IPS DF 6.9 (cell line): ENCODE data around the gene RABGAP1L.
"Not testable (repeated sequence)": the region's sequence is repeated elsewhere in the genome, so short reads cannot be mapped to it uniquely, and the experiment has no call there.

Source experiments
- DNase-seq: peaks from one replicate; pipeline ENCODE4 v3.0.0-alpha.2; 2013; ENCODE audit warnings: low read depth, low spot score
- H3K27ac ChIP-seq: one replicate; pipeline ENCODE4 v1.5.1; 2013; ENCODE audit warnings: low read length, control low read depth
- H3K27me3 ChIP-seq: 2 replicates; pipeline ENCODE4 v1.6.1; 2013; ENCODE audit warnings: mild to moderate bottlenecking, low read length; ENCODE audit not compliant: control insufficient read depth, insufficient read depth
- H3K36me3 ChIP-seq: 2 replicates; pipeline ENCODE4 v1.6.1; 2013; ENCODE audit warnings: low read length; ENCODE audit not compliant: control insufficient read depth, insufficient read depth
- H3K4me1 ChIP-seq: 2 replicates; pipeline ENCODE4 v1.6.1; 2013; ENCODE audit warnings: low read length; ENCODE audit not compliant: control insufficient read depth, insufficient read depth
- H3K4me3 ChIP-seq: 2 replicates; pipeline ENCODE4 v1.5.1; 2013; ENCODE audit warnings: mild to moderate bottlenecking, low read length
- H3K9me3 ChIP-seq: 2 replicates; pipeline ENCODE4 v1.6.1; 2013; ENCODE audit warnings: low read length, inconsistent platforms; ENCODE audit not compliant: control insufficient read depth, insufficient read depth
- WGBS: extraction: QIAGEN DNeasy Blood & Tissue Kit; methylation state at CpG from one replicate; pipeline ENCODE4 v1.1.7; 2013; ENCODE audit warnings: mixed read lengths, missing lambda C conversion rate; ENCODE audit not compliant: insufficient read length, insufficient coverage; 5-methylcytosine and 5-hydroxymethylcytosine counted together

Gene RABGAP1L

DNA sequence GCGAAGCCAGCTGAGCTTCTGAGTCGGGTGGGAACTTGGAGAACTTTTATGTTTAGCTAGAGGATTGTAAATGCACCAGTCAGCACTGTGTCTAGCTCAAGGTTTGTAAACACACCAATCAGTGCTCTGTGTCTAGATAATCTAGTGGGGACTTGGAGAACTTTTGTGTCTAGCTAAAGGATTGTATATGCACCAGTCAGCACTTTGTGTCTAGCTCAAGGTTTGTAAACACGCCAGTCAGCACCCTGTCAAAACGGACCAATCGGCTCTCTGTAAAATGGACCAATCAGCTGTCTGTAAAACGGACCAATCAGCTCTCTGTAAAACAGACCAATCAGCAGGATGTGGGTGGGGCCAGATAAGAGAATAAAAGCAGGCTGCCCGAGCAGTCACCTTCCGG lies 552.5 kb downstream of the RABGAP1L start:
- not testable (repeated sequence) for DNase-seq, H3K9me3 ChIP-seq, H3K4me3 ChIP-seq, H3K27me3 ChIP-seq, H3K27ac ChIP-seq, H3K36me3 ChIP-seq, H3K4me1 ChIP-seq
- no CpG with 5 or more reads among the region's 8 CpGs for WGBS

DNA sequence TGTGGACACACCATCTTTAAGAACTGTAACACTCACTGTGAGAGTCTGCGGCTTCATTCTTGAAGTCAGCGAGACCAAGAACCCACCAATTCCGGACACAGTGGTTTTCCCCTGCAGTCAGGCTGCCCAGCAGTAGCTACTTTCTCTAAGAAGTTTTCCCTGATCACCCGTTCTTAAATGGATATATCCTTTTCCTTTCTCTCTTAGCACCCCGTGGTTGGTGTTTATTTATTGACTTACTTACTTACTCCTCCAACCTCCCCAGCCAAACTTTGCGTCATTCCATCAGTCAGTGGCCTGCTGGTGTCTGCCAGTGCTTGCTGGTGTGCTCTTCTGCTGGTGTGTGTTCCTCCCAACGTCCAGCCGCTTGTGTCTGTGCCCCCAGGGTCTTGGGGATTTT lies 553.2 kb downstream of the RABGAP1L start:
- H3K27ac ChIP-seq: no peak overlapping the region
- WGBS: no CpG with 5 or more reads among the region's 8 CpGs
- no peak overlapping the region for H3K4me3 ChIP-seq
- DNase-seq: no peak
- no peaks in the 10 kb centered on the region for H3K4me1 ChIP-seq
- H3K9me3 ChIP-seq: no peaks in the 10 kb centered on the region
- H3K36me3 ChIP-seq: no peaks in the 10 kb centered on the region
- no peaks in the 10 kb centered on the region for H3K27me3 ChIP-seq

DNA sequence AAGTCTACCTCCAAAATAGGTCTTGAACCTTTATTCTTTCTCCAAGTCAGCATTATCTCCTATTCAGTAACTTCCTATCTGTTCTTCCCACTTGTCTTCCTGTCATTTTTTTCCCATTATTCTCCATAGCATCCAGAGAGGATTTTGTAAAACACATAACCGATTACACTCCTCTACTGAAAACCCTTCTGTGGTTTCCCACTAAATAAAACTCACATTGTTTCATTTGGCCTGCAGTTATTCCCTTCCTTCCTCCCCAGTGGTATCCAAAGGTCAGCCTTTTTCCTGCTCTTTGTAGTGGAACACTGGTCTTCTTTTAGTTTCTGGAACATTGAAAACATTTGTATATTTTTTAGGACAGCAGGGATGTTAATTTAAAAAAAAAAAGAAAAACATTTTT lies 554.5 kb downstream of the RABGAP1L start:
- Histone ChIP-seq H3K4me1 (no peaks in the 10 kb centered on the region), H3K27me3 (no peaks in the 10 kb centered on the region), H3K9me3 (no peaks in the 10 kb centered on the region), H3K27ac (no peak overlapping the region), H3K4me3 (no peak overlapping the region), H3K36me3 (no peaks in the 10 kb centered on the region)
- no CpG with 5 or more reads among the region's 1 CpG for WGBS
- DNase-seq: no peak

DNA sequence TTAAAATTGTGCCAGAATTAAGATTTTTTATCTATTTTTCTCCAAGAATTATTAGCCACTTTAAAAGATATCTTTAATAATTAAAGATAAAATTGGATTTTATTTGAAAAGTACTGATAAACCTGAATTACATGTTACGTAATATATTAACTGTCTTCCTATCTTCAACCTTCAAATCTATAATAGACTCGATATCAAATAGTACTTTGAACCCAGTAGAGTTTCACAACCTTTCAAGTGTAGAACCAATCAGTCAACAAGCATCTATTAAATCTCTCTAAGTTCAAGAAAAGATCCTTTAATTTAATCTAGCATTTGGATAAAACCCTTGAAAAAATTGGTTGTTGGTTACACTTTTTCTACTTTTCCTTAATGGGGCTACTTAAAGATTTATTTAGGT lies 559.9 kb downstream of the RABGAP1L start:
- DNase-seq: no peak
- no peaks in the 10 kb centered on the region for H3K4me1 ChIP-seq
- H3K9me3 ChIP-seq: no peaks in the 10 kb centered on the region
- H3K27me3 ChIP-seq: no peaks in the 10 kb centered on the region
- H3K27ac ChIP-seq: no peak overlapping the region
- H3K36me3 ChIP-seq: no peaks in the 10 kb centered on the region
- no CpG with 5 or more reads among the region's 2 CpGs for WGBS
- no peak overlapping the region for H3K4me3 ChIP-seq

DNA sequence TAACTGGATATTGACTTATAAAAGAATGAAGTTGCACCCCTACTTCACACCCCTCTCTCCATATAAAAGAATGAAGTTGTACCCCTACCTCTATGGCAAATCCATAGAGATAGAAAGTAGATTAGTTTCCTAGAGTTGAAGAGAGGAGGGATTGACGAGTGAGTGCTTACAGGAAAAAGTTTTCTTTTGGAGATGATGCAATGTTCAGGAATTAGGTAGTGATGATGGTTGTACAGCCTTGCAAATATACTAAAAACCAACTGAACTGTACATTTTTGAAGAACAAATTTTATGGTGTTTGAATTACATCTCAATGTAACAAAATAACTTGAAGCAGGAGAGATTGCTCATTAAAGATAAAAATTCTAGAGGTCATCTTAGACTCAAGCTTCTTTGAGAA lies 561.3 kb downstream of the RABGAP1L start:
- no CpG with 5 or more reads among the region's 1 CpG for WGBS
- DNase-seq: no peak
- no peaks in the 10 kb centered on the region for H3K27me3 ChIP-seq
- no peaks in the 10 kb centered on the region for H3K36me3 ChIP-seq
- no peaks in the 10 kb centered on the region for H3K9me3 ChIP-seq
- H3K4me3 ChIP-seq: no peak overlapping the region
- no peak overlapping the region for H3K27ac ChIP-seq
- H3K4me1 ChIP-seq: no peaks in the 10 kb centered on the region

DNA sequence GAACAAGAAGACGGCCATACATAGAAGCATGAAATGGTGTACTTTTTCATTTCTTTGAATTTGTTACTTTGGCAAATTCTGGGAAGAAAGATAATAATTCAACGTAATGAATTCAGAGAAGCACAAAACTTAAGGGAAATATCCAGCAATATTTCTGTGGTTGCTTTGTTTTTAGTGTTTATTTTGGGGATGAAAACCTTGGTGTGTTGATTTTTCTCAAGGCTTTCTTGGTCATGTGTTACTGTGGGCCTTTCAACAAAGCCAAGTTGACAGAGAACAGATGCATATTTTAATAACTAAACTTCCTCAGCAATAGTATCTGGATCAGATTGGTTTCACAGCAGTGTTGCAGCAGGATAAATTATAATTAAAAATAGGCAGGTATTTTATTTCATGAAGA lies 561.9 kb downstream of the RABGAP1L start:
- no peaks in the 10 kb centered on the region for H3K36me3 ChIP-seq
- no peak for DNase-seq
- WGBS: no CpG with 5 or more reads among the region's 2 CpGs
- no peak overlapping the region for H3K4me3 ChIP-seq
- no peak overlapping the region for H3K27ac ChIP-seq
- H3K4me1 ChIP-seq: no peaks in the 10 kb centered on the region
- H3K9me3 ChIP-seq: no peaks in the 10 kb centered on the region
- H3K27me3 ChIP-seq: no peaks in the 10 kb centered on the region

DNA sequence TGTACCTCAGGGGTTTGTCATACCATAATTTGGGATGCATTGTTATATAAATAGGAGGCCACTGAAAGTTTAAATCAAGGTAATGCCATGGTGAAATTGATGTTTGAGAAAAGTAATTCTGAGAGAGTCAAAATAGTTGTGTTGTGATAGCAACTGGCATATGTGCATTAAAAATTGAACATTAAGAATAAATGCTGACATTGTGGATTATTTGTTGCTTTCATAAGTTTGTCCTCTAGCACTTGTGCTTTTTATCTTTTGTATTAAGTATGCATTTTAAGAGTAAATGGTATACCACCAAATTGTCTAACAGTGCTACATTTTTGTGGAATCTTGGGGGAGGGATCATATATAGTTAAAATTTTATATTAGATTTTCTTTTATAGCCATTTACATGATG lies 564.5 kb downstream of the RABGAP1L start:
- Histone ChIP-seq H3K4me3 (no peak overlapping the region), H3K36me3 (no peaks in the 10 kb centered on the region), H3K9me3 (no peaks in the 10 kb centered on the region), H3K27ac (no peak overlapping the region), H3K27me3 (no peaks in the 10 kb centered on the region), H3K4me1 (no peaks in the 10 kb centered on the region)
- no peak for DNase-seq

DNA sequence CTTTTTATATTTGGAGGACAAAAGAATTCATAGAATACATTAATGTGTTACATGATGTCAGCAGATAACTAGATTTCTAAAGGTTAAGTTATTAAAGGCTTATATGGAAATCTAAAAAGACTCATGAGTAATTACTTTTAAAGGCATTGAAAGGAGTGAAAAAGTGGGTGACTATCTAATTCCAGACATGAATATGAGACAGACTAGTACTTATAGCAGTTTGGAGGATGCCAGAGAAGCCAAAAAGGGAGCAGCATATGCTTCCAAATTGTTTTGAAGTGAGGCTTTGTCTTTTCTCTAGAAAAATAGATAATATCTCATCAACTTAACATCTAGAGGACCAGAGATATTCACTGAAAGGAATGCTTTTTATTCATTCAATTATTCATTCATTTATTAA lies 564.9 kb downstream of the RABGAP1L start:
- Histone ChIP-seq H3K9me3 (no peaks in the 10 kb centered on the region), H3K4me3 (no peak overlapping the region), H3K36me3 (no peaks in the 10 kb centered on the region), H3K27me3 (no peaks in the 10 kb centered on the region), H3K4me1 (no peaks in the 10 kb centered on the region), H3K27ac (no peak overlapping the region)
- DNase-seq: no peak

DNA sequence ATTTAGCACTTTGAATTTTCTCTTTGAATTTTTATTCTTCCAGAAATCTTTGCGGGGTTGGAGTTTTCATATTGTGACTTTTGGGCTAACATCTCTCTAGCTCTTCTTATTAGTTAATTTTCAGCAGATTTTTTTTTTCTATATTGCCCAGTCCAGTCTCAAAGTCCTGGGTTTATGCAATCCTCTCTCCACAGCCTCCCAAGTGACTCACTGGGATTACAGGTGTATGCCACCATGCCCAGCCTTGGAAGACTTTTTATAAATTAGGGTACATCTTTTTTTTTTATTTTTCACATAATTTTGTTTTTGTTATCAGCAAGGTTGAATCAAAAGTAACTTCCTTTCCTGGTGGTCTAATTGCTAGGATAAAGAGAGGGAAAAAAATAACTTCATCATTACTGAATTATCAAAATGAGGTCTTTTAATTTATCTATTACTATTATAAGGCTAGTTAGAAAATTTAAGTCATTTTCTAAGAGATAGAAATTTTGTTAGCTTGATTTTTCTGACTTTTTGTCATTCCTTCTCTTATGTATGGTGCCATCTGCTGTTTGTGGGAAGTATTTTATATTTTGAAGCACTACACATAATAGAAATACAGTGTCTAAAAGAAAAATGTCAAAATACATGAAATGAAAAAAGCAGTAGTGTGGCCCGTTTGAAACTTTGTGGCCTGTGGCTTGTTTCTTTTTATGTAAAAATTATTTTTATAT lies 567.0 kb downstream of the RABGAP1L start:
- H3K27ac ChIP-seq: no peak overlapping the region
- H3K36me3 ChIP-seq: no peaks in the 10 kb centered on the region
- H3K27me3 ChIP-seq: no peaks in the 10 kb centered on the region
- no peak overlapping the region for H3K4me3 ChIP-seq
- no CpG with 5 or more reads among the region's 2 CpGs for WGBS
- H3K9me3 ChIP-seq: no peaks in the 10 kb centered on the region
- H3K4me1 ChIP-seq: no peaks in the 10 kb centered on the region
- no peak for DNase-seq

DNA sequence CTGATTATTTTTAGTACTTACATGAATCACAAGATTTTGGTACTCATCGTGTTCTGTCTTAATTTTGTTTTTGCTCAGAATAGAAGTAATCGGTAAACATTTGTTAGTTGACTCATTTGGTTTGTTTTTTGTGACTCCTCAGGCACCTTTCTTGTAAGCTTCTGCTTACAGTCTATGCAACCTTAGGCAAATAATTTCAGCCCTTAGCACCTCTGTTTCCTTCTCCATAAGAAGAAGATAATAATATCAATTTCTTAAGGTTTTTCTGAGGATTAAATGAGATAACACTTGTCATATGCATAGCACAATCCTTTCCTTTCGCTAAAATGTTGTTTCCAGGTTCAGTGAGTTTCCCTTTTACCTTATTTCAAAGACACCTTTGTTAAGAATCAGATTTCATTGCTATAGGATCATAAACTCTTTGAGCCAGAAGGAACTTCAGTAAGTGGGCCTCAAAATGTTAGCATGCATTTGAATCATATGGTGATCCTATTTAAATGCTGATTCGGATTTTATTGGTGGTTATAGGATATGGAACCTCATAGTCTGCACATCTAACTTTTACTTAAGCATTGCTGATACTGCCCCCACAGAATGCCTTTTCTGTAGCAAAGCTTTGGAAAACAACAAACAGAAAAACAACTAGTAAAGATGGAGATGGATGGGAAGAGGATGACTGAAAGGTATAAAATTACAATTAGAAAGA lies 567.7 kb downstream of the RABGAP1L start:
- no CpG with 5 or more reads among the region's 4 CpGs for WGBS
- H3K9me3 ChIP-seq: no peaks in the 10 kb centered on the region
- no peak overlapping the region for H3K4me3 ChIP-seq
- H3K36me3 ChIP-seq: no peaks in the 10 kb centered on the region
- no peaks in the 10 kb centered on the region for H3K27me3 ChIP-seq
- no peaks in the 10 kb centered on the region for H3K4me1 ChIP-seq
- no peak overlapping the region for H3K27ac ChIP-seq
- DNase-seq: no peak

DNA sequence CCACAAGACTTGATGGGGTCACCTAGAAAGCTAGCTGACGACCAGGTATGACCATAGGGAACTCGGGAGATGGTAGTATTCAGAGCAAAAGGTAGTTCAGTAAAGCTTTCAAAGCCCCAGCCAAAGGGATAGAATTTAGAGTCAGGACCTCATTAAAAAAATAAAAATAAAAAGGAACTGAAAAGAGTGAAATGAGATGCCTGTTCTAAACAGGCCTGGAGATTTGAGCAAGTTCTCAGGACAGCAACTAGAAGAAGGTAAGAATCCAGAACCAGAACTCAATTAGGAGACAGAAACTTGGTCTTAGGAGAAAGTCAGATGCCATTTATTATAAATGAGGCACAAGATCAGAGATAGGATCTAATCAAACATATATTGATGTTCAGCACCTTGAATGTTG lies 575.0 kb downstream of the RABGAP1L start:
- no CpG with 5 or more reads among the region's 2 CpGs for WGBS

More for the DNA sequence above, 575.0 kb downstream of the RABGAP1L start:
- H3K4me3 ChIP-seq: no peak overlapping the region
- H3K27me3 ChIP-seq: no peaks in the 10 kb centered on the region
- H3K4me1 ChIP-seq: 0 out of 2 replicates have a peak, but pooled peaks cover 1% of the 10 kb centered on the region
- no peaks in the 10 kb centered on the region for H3K36me3 ChIP-seq
- DNase-seq: no peak
- no peak overlapping the region for H3K27ac ChIP-seq
- no peaks in the 10 kb centered on the region for H3K9me3 ChIP-seq
